ENCODE results near the gene GJD3.

Gene GJD3

DNA sequence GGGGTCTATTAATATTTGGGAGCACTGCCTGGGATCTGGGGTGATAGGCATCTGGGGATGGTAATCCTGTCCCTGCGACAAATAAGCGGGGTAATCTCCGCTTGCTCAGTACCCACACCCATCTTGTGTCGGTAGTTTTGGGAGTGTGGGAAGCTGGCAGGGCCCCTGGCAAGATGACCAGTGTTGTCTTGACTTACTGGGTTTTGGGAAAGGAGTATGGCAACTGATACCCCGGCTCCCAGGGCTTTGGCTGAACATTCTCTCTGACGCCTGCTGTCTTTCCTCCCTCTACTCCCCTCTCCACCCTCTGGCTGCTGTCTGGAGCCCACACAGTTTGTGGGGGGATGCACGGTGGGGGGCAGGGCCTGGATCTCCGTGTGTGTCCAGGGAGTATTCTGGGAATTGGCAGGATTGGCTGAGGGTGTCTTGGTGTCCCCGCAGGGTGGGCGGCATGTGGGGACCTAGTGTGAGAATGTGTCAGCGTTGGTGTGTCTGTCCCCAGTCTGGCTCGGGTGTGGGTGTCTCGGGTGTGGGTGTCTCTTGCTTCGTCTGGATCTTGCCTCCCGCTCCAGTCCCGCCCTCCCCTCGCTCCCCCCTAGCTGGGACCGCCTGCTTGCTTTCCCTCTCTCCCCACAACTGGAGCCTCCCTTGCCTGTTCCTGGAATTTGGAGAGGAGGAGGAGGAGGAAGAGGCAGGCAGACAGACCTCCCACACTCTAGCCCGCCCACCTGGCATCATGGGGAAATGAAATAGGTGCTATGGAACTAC, 43.6 kb downstream of the GJD3 start:
- no peak for TF ChIP-seq CTCF (conservative IDR thresholded peaks at IDR 0.05)
- no peak for TF ChIP-seq ZFX (IDR thresholded peaks at IDR 0.05)
- no peak overlapping the region for H3K27ac ChIP-seq

GRCh38 chr17:40319651-40320540, 44.6 kb downstream of the GJD3 start:
- H3K27ac ChIP-seq, result no peak overlapping the region
- no peak for TF ChIP-seq CTCF (conservative IDR thresholded peaks at IDR 0.05)
- no peak for TF ChIP-seq ZFX (IDR thresholded peaks at IDR 0.05)

GRCh38 chr17:40318830-40319391, 45.6 kb downstream of the GJD3 start:
- peak overlapping the region; percentile 84 for H3K27ac ChIP-seq
- TF ChIP-seq ZFX (IDR thresholded peaks at IDR 0.05) (no peak), CTCF (conservative IDR thresholded peaks at IDR 0.05) (no peak)

DNA sequence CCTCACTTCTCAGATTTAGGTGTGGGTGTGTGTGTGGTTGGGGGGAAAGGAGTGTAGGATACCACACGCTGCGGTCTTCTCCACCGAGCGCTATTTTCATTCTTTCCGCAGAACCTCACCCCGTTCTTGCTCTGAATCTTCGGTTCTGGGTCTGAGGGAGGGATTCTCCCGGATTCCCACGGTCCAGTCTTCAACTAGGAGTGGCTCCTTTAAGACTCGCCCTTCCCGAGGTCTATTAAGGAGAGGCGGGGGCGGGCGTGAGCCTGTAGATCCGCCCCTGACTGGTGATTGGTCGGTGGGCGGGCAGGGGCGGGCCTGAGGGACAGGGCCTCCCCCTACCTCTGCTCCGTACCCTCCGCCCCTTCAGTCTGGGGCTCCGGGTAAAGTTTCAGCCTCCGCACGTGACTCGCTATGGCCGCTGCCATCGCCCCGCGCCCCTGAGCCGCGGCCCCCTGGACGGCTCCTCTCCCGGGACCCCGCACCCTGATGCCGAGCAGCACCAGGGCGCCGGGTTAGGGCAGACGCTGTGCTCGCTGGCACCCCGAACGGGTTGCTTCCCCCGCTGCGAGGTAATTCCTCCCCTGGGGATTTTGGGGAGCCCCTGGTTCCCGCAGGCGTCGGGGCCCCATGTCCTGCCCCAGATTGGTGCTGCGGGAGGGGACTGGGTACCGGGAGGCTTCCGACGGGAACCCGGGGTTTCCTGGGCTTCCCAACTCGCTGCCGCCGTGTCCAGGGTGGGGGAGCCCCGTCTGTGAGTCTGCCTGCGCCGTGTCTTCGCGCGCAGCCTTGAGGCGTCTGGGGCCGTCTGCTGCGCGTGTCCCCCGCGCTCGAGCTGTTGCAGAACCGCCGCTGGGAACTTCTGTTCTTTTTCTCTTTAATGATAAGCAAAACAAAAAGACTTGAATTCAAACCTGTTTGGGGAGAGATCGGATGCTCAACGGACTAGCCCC, 46.4 kb downstream of the GJD3 start:
- TF ChIP-seq CTCF (conservative IDR thresholded peaks at IDR 0.05), result no peak
- TF ChIP-seq ZFX (IDR thresholded peaks at IDR 0.05), result no peak
- peak overlapping the region; percentile 84 for H3K27ac ChIP-seq

DNA sequence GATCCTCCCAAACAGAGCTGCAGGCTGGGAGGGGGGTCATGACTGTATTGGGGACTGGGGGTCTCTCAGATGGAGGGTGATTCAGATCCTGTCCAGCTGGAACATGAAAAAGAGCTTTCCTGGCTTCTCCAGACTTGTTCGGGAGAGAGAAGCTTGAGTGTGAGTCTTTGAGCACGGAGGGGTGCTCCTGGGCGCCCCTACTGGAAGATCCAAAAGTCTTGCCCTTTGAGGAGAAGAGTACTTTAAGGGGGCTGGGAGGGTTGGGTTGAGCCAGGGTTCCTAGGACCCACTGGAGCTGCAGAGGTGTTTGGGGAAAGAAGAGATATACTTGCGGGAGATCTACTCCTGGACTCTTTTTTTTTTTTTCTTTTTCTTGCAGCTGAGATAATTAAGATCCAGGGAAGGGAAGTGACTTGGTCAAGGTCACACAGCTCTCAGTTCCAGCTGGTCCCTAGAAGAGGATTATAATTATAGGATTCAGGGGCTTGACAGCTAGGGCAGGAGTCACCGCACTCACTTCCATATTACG, 47.1 kb downstream of the GJD3 start:
- peak overlapping the region; percentile 84 for H3K27ac ChIP-seq

More for the DNA sequence above, 47.1 kb downstream of the GJD3 start:
- no peak for TF ChIP-seq ZFX (IDR thresholded peaks at IDR 0.05)
- TF ChIP-seq CTCF (conservative IDR thresholded peaks at IDR 0.05), result no peak; the same call in 1 of the 2 replicates
